Non-pigmented ciliary epithelial cell (primary cell): Measurements from ENCODE around the gene IGF1R.
A peak's percentile ranks its signal among the peaks of the same experiment; 100 is the strongest.

Experiments used
- DNase-seq: peaks from one replicate; pipeline ENCODE4 v3.0.0-alpha.2; 2010; ENCODE audit warnings: low read depth

The IGF1R gene

GRCh38 chr15:98776607-98777281 is 128.4 kb downstream of the IGF1R start:
- DNase-seq = peak; percentile 56

DNA sequence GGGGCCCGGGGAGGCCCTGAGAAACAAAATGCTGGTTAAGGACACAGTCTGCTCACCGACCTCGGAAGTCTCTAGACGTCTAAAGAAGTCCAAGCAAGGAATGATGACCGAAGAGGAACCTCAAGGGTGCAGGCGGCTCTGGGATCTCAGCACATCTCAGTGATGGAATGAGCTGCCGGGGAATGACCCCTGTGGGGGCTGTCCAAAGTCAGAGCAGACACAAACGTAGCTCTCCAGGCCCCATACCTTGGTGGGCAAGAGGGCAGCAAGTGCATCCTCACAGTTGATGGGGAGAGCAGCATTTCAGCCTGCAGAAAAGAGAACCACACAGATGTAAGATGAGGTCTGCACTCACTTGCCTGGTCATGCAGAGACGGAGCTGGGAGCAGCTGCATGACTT is 129.1 kb downstream of the IGF1R start:
- DNase-seq = no peak

DNA sequence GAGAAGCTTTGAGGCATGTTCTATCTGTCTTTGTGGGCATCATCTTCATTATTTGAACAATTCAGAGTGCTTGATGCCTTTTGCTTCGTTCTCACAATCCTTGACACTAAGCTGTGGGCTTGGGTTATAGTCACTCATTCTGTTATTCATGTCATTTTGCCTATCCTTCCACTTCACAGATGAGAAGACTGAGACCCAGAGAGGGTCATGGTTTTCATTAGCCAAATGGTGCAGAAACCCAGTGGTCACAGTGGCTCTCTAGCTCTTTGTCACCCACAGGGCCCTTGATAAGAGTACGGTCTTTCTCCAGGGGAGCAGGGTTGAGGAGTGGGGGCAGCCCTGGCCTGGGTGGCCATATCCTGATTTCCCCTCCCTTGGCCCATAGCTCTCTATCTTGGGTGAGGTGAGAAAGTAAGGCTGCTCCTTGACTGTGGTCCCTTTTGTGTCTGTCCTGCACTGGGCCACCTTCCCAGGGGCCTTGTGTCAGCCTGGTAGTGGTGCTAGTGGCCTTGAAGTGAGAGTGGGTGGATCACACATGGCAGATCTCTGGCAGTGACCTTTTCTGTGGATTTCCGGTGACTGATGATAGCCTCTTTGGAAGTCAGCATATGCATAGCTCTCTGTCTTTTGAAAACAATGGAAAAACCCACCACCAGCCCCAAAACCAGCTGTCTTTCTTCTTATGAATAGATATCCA is 130.1 kb downstream of the IGF1R start:
- no peak for DNase-seq

DNA sequence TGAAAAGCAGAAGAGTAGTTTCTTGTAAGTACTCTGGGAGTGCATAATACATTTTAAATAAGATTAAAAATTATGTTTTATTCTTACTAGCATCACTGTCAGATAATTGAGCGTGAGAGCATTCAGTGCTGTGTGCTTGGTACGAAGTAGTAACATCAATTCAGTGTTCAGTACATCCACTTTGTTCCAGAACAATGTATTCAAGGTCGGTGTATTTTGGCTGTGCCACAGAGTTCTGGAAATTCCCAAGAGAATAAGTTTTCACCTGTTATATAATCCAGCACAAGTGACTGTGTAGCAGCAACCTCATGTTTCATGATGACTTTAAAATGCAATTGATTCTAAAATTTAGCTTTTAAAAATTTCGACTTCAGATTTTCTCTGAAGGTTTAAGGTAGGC is 130.6 kb downstream of the IGF1R start:
- DNase-seq = no peak

DNA sequence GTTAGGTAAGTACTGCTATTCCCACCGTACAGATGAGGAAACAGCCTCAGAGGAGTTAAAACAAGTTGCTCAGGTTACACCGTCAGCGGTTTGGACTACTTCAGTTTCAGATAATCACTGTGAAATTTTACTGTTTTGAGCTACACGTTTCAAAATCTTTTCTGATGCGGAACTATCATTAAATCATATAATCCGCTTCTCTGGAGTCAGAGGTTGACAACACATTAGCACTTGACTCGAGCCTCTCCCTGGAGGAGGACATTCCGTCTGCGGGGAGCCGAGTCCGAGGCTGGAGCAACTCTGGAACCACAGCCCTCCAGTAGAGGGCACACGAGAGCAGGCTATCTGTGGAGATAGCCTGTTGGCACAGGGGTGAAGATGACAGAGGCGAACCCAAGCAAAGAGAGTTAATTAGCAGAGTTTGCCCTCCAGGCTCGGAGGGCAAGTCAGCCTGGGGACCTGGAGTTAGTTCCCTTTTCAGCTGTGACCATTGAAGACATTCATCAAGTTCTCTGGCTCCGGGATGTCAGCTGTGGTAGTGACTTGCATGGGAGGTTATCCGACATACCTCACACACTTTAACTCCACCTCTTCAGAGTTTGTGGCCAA is 131.2 kb downstream of the IGF1R start:
- DNase-seq = no peak

- no peak for DNase-seq
Measured at GRCh38 chr15:98781838-98782237, 133.5 kb downstream of the IGF1R start.

- DNase-seq = no peak
Measured at GRCh38 chr15:98782801-98783200, 134.5 kb downstream of the IGF1R start.

- DNase-seq = no peak
Measured at GRCh38 chr15:98785431-98785806, 137.1 kb downstream of the IGF1R start.

- DNase-seq = no peak
Measured at GRCh38 chr15:98785807-98786621, 137.7 kb downstream of the IGF1R start.

DNA sequence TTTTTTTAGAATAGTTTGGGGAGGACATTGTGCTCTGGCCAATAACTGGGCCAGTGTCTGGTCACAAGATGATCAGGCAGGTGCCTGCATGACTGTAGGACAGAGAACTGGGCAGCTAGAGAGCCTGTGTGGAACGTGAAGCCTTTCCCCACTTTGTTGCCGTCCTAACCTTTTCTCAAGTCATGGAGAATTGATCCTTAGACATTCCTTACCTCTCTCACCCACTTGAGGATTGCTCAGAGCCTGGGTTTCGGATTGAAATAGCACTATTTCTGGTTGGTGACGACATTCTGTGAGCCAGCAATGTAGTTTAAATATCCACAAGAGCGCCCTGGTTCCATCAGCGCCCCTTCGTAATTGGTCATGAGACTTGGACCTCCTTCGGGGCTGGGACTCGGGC is 138.4 kb downstream of the IGF1R start:
- DNase-seq = no peak

DNA sequence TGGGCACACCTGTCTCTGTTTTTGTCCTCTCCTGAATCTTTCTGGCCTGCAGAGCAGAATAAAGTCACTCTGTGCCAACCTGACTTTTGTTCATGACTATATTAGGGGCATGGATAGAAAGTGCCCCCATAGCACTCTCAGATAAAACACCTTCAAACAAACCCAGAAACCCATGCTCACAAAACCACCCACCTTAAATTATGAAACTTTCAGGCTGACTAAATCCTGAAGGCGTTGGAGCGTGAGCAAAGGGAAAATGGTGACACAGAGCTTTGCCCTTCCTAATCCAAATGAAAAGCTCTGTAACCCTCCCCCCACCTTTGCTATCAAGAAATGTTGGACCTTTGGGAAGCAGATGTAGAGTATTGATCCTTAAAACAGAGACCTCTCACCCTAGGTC is 138.9 kb downstream of the IGF1R start:
- no peak for DNase-seq

DNA sequence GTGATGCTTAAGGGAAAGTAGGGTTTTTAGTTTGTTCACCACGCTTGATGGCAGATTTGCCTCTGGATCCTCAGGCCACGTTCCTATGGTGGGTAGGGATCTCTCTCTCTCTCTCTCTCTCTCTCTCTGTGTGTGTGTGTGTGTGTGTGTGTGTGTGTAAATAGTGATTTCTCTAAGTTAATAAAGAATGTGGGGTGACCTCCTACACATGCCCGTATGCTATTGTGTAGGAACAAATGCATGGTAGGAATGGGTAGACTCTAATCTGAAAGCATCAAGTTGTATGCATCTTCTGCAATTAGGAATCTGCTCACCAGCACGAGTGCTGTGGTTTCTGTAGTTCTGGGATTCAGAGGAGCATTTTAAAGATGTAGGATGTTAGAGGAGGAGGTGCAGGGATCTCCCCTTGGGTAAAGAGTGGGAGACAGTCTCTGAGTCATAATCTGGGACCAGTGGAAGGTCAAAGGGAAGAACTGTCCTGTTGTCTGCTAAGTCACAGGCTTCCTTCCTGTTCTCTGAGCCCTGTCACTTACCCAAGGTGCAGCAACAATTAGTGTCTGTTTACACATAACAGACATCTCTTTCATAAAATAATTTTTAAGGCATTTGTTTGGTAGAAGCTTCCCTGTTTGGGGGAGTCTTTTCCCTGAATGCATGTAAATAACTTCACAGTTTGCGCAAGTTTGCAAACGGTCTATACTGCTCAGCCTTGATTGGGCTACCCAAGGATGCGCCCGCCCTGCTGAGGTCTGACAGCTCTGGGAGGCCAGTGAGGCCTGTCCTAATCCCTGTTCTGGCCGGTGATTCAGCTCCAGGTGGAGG is 139.8 kb downstream of the IGF1R start:
- no peak for DNase-seq

DNA sequence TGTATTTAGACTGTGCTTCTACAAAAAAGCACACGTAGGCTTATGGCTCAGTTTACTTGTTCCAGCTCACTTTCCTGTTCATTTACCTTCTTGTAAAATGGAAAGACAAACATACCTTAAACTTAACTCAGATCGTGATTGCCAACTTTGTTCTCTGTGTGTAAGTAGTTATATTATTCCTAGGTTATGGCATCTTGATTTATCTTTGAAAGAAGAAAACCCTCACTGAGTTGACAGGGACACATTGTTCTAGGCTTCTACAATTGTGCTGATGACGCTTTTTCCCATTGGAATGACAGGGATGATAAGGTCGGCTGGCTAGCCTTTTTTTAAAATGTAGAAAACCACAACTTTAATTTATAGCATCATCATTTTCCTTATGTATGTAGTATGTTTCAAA is 140.7 kb downstream of the IGF1R start:
- DNase-seq = no peak

DNA sequence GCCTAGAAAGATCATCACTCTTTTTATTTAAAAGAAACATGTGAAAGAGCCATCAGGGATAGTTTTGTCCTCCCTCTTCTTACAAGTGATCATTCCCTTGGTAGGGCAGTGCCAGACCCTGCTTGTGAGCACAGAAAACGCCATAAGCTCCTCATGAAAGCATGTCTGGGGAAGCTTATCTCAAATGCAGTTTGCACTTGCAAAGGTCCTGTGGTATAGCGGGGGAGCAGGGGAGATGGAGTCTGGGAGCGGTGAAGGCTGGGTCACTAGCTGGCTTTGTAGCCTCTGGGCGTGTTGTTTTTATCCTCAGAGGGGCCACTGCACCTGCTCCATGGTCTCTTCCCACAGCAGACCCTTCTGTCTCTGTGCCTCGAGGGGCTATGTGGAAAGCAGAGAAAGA is 141.9 kb downstream of the IGF1R start:
- no peak for DNase-seq

DNA sequence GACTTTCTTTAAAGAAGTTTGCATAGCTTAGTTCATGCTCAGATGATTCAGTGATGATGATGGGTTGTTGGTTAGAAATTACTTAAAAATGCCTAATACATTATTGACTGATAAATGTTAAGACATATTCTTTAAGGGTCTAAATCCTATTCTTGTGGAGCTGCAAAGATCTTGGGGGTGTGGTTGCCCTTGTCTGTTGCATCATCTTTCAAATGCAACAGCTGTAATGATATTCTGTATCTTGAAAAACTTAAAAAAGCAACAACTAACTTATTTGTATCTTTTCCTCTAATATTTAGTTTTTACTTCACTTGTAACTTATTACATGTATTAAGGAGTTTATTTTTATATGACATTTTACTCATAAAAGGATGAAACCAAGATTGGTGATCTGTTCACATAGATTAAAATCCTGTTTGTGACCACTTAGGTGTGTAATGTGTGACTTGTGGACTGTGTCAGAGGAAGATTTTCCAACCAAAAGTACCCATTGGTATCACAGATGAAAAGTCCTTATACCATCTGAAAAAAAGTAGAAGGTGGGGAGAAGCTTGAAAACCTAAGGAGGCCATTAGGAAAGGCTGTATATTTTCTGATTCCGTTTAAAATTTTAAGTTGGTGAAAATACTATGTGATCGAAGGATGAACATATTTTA is 142.8 kb downstream of the IGF1R start:
- DNase-seq = no peak

GRCh38 chr15:98792117-98792516 is 143.8 kb downstream of the IGF1R start:
- no peak for DNase-seq

DNA sequence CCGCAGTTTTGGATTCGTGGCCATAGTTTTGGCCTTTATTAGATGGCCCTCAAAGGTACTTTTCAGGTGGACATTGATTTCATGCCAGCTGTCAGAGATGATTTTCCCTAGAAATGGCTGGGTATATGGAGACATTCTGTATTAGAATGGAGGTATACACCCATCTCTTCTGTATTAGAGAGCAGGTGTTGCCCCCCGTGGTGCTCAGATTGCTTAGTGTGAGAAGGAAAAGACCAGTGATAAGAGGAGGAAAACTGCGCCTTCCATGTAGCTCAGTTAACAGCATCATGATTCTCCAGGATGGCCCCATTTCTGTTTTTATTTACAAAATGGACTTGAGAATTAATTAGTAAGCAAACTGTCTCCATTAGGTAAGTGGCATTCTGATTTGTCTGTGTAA is 145.9 kb downstream of the IGF1R start:
- DNase-seq = no peak

DNA sequence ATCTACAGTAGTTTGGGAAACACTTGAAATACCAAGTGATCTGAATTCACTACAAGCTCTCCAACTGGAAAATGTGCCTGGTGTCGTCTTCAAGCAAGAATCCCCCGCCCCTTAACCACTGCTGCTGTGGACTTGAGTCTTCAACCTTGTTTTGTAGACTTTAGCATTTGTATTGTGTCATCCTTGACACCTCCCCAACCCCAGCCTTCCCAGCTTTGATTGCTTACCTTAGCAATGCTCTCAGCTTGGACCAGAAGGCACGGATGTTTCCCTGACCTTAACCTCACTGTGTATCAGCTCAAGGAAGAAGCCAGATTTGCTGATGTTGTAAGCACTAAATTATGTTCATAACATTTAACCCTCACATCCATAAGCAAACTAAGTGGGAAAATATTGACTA is 146.4 kb downstream of the IGF1R start:
- no peak for DNase-seq

DNA sequence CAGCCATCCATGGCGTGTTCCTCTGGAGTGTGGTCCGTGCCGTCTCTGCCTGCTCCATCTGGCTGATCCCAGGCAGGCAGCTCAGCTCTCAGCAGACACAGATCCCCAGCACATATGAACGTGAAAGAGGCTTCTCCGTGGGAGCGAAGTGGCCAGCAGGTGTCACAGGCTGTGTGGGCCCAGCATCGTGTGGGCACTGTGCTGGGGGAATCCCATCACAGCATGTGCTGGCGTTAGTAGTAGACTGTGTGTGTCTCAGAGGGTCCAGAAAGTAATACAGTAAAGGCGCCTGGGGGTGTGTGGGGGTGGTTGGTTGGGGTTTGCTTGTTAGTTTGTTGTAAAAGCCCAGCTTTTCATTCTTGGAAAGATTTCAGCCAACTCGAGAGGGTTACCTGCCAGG is 147.6 kb downstream of the IGF1R start:
- no peak for DNase-seq

- DNase-seq = no peak
Measured at GRCh38 chr15:98796685-98797357, 148.5 kb downstream of the IGF1R start.

DNA sequence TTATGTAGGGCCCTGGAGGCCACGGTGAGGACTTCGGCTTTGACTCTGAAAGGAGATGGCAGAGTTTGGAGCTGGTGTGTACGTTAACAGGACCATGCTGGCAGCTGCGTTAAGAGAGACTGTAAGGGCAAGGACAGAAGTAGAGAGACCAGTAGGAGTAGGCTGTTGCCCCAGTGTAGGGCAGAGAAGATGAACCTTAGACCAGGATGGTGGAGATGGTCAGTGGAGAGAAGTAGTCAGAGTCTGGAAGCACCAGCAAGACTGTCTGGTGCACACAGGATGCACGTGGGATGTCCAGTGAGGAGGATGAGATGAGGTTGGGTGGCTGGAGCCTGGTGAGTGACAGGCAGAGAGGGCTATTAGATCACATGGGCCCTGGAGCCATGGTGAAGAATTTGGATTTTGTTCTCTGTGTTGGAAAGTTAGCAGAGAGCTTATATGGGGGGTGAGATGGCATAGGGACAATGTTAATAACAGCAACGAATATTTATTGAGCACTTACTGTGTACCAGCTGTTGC is 150.1 kb downstream of the IGF1R start:
- DNase-seq = no peak
